AG04449 (cell line): ENCODE results near the gene MYO18B.

Experiments used
- CTCF ChIA-PET: fragments of 350-600 bp; formaldehyde crosslinking; extraction: SDS; loops from one replicate; lab custom pipeline; 2021; ENCODE audit warnings: antibody characterized with exemption; lab: Yijun Ruan, JAX
- POLR2A ChIA-PET: fragments of 400-600, 350-600 bp; formaldehyde crosslinking; extraction: SDS; loops from one replicate; lab custom pipeline; 2020; ENCODE audit warnings: antibody characterized with exemption, inconsistent platforms; lab: Yijun Ruan, JAX
- DNase-seq: peaks from one replicate; pipeline ENCODE4 v3.0.0-alpha.2; 2010; ENCODE audit warnings: low read depth, low spot score
- H3K4me3 ChIP-seq: 2 replicates; pipeline ENCODE4 v1.5.1; 2011; ENCODE audit warnings: low read depth, mild to moderate bottlenecking, control low read depth, low read length
- CTCF ChIP-seq: IDR thresholded peaks from one replicate; pipeline ENCODE4 v1.5.1; 2011; ENCODE audit warnings: mild to moderate bottlenecking, moderate library complexity, low read length, control low read depth, inconsistent platforms; ENCODE audit not compliant: insufficient read depth; ENCODE audit errors: missing control alignments

Gene MYO18B

GRCh38 chr22:25764270-25765015 lies 22.5 kb downstream of the MYO18B start:
- TF ChIP-seq CTCF: no peak
- no peak overlapping the region for H3K4me3 ChIP-seq
- no peak for DNase-seq
- CTCF ChIA-PET: interaction anchor here (1.3 to 5.9 kb wide), 3 partner anchors 9 to 562 kb away, joined by 3 to 76 read pairs (median 4); no protein-coding TSS in a partner anchor
- POLR2A ChIA-PET: no interaction called here

- no peak for DNase-seq
- CTCF ChIA-PET: interaction anchor here (1.7 to 5.9 kb wide), 2 partner anchors 8 to 317 kb away, joined by 5 to 76 read pairs; no protein-coding TSS in a partner anchor
- TF ChIP-seq CTCF: no peak
- H3K4me3 ChIP-seq: no peak overlapping the region
- POLR2A ChIA-PET: no interaction called here
These were observed 23.0 kb downstream of the MYO18B start for GRCh38 chr22:25765016-25765367.

- no peak overlapping the region for H3K4me3 ChIP-seq
- ChIA-PET CTCF (interaction anchor here (0.9 to 3.1 kb wide), 3 partner anchors 12 to 566 kb away, joined by 3 to 19 read pairs (median 5); no protein-coding TSS in a partner anchor), POLR2A (no interaction called here)
- DNase-seq: no peak
- TF ChIP-seq CTCF: no peak
These were observed 23.8 kb downstream of the MYO18B start for GRCh38 chr22:25765801-25766200.

- ChIA-PET POLR2A (no interaction called here), CTCF (interaction anchor here (0.9 to 3.1 kb wide), 4 partner anchors 12 to 565 kb away, joined by 3 to 19 read pairs (median 4); no protein-coding TSS in a partner anchor)
- H3K4me3 ChIP-seq: no peak overlapping the region
- DNase-seq: no peak
- TF ChIP-seq CTCF: no peak
These were observed 24.4 kb downstream of the MYO18B start for GRCh38 chr22:25766418-25766817.

GRCh38 chr22:25770333-25770732 lies 28.3 kb downstream of the MYO18B start:
- ChIA-PET CTCF (interaction anchor here (1.1 to 11.4 kb wide), 4 partner anchors 8 to 568 kb away, joined by 3 to 166 read pairs (median 42); no protein-coding TSS in a partner anchor), POLR2A (no interaction called here)
- no peak overlapping the region for H3K4me3 ChIP-seq
- TF ChIP-seq CTCF: no peak
- no peak for DNase-seq

GRCh38 chr22:25772288-25772687 lies 30.3 kb downstream of the MYO18B start:
- ChIA-PET POLR2A (no interaction called here), CTCF (interaction anchor here (0.7 to 11.4 kb wide), 37 partner anchors 10 to 610 kb away, joined by 3 to 166 read pairs (median 5); partner anchors contain the start of gene MYO18B)
- no peak for DNase-seq
- no peak for TF ChIP-seq CTCF
- H3K4me3 ChIP-seq: no peak overlapping the region
